ENCODE data around the gene C10orf71.

C10orf71 gene

GRCh38 chr10:49331431-49331830 lies 32.5 kb downstream of the C10orf71 start (continued):
- no peak for TF ChIP-seq ZNF514 (tag by site-specific recombination; IDR thresholded peaks at IDR 0.05)
- TF ChIP-seq ZNF513 (tag by site-specific recombination; IDR thresholded peaks at IDR 0.05): no peak

- no peak overlapping the region for H3K4me3 ChIP-seq (ENCODE audit: low read depth, low read length)
- H3K4me1 ChIP-seq (ENCODE audit: control insufficient read depth, insufficient read depth, low read length): no peaks in the 10 kb centered on the region
- H3K27ac ChIP-seq (ENCODE audit: extremely low read depth, low read depth, low read length): no peak overlapping the region
- no peaks in the 10 kb centered on the region for H3K36me3 ChIP-seq (ENCODE audit: control insufficient read depth in 2 of 2, insufficient read depth in 1 of 2, low read length in 2 of 2)
- no peaks in the 10 kb centered on the region for H3K9me3 ChIP-seq (ENCODE audit: control insufficient read depth, insufficient read depth, low read depth, low read length)
- CTCF ChIA-PET: no interaction called here
- POLR2A ChIA-PET: no interaction called here
- TF ChIP-seq ZFP41 (tag by site-specific recombination; IDR thresholded peaks at IDR 0.05; ENCODE audit: borderline replicate concordance): no peak
These were observed 33.4 kb downstream of the C10orf71 start for GRCh38 chr10:49332333-49332732.

GRCh38 chr10:49332768-49333167 lies 33.8 kb downstream of the C10orf71 start:
- no peaks in the 10 kb centered on the region for H3K4me1 ChIP-seq (ENCODE audit: control insufficient read depth, insufficient read depth, low read length)
- H3K9me3 ChIP-seq (ENCODE audit: control insufficient read depth, insufficient read depth, low read depth, low read length): no peaks in the 10 kb centered on the region
- no peaks in the 10 kb centered on the region for H3K36me3 ChIP-seq (ENCODE audit: control insufficient read depth in 2 of 2, insufficient read depth in 1 of 2, low read length in 2 of 2)
- ChIA-PET CTCF (no interaction called here), POLR2A (no interaction called here)
- no peak overlapping the region for H3K4me3 ChIP-seq (ENCODE audit: low read depth, low read length)
- H3K27ac ChIP-seq (ENCODE audit: extremely low read depth, low read depth, low read length): no peak overlapping the region
- TF ChIP-seq ZNF366 (tag by site-specific recombination; conservative IDR thresholded peaks at IDR 0.05) (no peak), ZNF350 (tag by site-specific recombination; IDR thresholded peaks at IDR 0.05) (no peak), ZNF768 (tag by site-specific recombination; IDR thresholded peaks at IDR 0.05) (no peak), ZNF214 (tag by site-specific recombination; IDR thresholded peaks at IDR 0.05; ENCODE audit: borderline replicate concordance) (no peak), ZNF785 (tag by site-specific recombination; IDR thresholded peaks at IDR 0.05) (no peak), ZNF670 (tag by site-specific recombination; IDR thresholded peaks at IDR 0.05; ENCODE audit: low read depth) (no peak), ZNF514 (tag by site-specific recombination; IDR thresholded peaks at IDR 0.05) (no peak), ZNF776 (tag by site-specific recombination; IDR thresholded peaks at IDR 0.05; ENCODE audit: borderline replicate concordance) (no peak), HIC1 (tag by site-specific recombination; IDR thresholded peaks at IDR 0.05) (no peak), ZNF513 (tag by site-specific recombination; IDR thresholded peaks at IDR 0.05) (no peak), ZNF530 (tag by site-specific recombination; IDR thresholded peaks at IDR 0.05; ENCODE audit: low read depth) (no peak), KLF8 (tag by site-specific recombination; IDR thresholded peaks at IDR 0.05) (no peak), MYNN (tag by site-specific recombination; IDR thresholded peaks at IDR 0.05; ENCODE audit: borderline replicate concordance) (no peak), KLF9 (tag by site-specific recombination; IDR thresholded peaks at IDR 0.05; ENCODE audit: low read depth) (no peak), ZNF16 (tag by site-specific recombination; IDR thresholded peaks at IDR 0.05; ENCODE audit: low read depth) (no peak), ZNF704 (tag by site-specific recombination; IDR thresholded peaks at IDR 0.05) (no peak), ZNF37A (tag by site-specific recombination; IDR thresholded peaks at IDR 0.05) (no peak), PBX3 (CRISPR knock-in tag; IDR thresholded peaks at IDR 0.05) (no peak)
- TF ChIP-seq, protein P1, sequence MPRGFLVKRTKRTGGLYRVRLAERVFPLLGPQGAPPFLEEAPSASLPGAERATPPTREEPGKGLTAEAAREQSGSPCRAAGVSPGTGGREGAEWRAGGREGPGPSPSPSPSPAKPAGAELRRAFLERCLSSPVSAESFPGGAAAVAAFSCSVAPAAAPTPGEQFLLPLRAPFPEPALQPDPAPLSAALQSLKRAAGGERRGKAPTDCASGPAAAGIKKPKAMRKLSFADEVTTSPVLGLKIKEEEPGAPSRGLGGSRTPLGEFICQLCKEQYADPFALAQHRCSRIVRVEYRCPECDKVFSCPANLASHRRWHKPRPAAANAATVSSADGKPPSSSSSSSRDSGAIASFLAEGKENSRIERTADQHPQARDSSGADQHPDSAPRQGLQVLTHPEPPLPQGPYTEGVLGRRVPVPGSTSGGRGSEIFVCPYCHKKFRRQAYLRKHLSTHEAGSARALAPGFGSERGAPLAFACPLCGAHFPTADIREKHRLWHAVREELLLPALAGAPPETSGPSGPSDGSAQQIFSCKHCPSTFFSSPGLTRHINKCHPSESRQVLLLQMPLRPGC (tag by site-specific recombination; IDR thresholded peaks at IDR 0.05): no peak
